ENCODE data around the gene TRABD2B.

- no peak for TF ChIP-seq CEBPB (IDR thresholded peaks at IDR 0.05; ENCODE audit: low read depth)
- TF ChIP-seq CTCF (IDR thresholded peaks at IDR 0.05 in 2 of 3, conservative IDR thresholded peaks at IDR 0.05 in 1 of 3; ENCODE audit: borderline replicate concordance in 1 of 3, insufficient read depth in 1 of 3, low read depth in 2 of 3, low read length in 2 of 3): no peak
- TF ChIP-seq POLR2AphosphoS5 (IDR thresholded peaks at IDR 0.05; ENCODE audit: low read depth, low read length): no peak
Observed at GRCh38 chr1:47812904-47813514, 184.2 kb downstream of the TRABD2B start.

Data from HCT116 (cell line).